HG03354 (cell line): ENCODE data around the gene NDUFS7.

ENCODE experiments used
- ATAC-seq: cut with Tn5 transposase; IDR thresholded peaks from one replicate; pipeline ENCODE4 v1.9.1; 2021; ENCODE audit warnings: mild to moderate bottlenecking; ENCODE audit not compliant: unreplicated experiment, poor library complexity, severe bottlenecking

NDUFS7 gene

GRCh38 chr19:1441677-1442438, 58.2 kb downstream of the NDUFS7 start:
- ATAC-seq, result no peak
